Mammary epithelial cell (primary cell): ENCODE results near the gene TTC13.

ENCODE experiments used
- CTCF ChIP-seq, 2 donors: IDR thresholded peaks in 1 of 2; conservative IDR thresholded peaks in 1 of 2; 2 replicates each; pipeline ENCODE4 v1.5.1; 2011 to 2012; ENCODE audit warnings: inconsistent platforms in 2 of 2, low read length in 2 of 2, mild to moderate bottlenecking in 2 of 2, control low read depth in 1 of 2, low read depth in 1 of 2; ENCODE audit not compliant: insufficient read depth in 1 of 2; ENCODE audit errors: extremely low read depth in 1 of 2
- EZH2 ChIP-seq: IDR thresholded peaks from 2 replicates; pipeline ENCODE4 v1.6.1; 2012; ENCODE audit warnings: low read length, inconsistent platforms, borderline replicate concordance

GRCh38 chr1:230906226-230906625, 72.4 kb downstream of the TTC13 start:
- TF ChIP-seq CTCF (conservative IDR thresholded peaks at IDR 0.05 in 1 of 2, IDR thresholded peaks at IDR 0.05 in 1 of 2; ENCODE audit: extremely low read depth in 1 of 2, insufficient read depth in 1 of 2, low read depth in 1 of 2, low read length in 2 of 2) (no peak), EZH2 (no peak)
